Subcutaneous abdominal adipose tissue (tissue), 5 donors: ENCODE results near the gene GSPT1.

ENCODE experiments used
- H3K27ac ChIP-seq: one replicate; pipeline ENCODE4 v1.7.0; 2013; ENCODE audit warnings: low read depth, mild to moderate bottlenecking, inconsistent platforms, low read length, moderate library complexity
- H3K27me3 ChIP-seq, 5 donors: one replicate each; pipeline ENCODE4 v1.7.0; 2013; ENCODE audit warnings: low read length in 5 of 5, inconsistent platforms in 1 of 5; ENCODE audit not compliant: control insufficient read depth in 5 of 5, insufficient read depth in 4 of 5
- H3K36me3 ChIP-seq, 5 donors: one replicate each; pipeline ENCODE4 v1.7.0; 2013; ENCODE audit warnings: low read length in 5 of 5; ENCODE audit not compliant: control insufficient read depth in 5 of 5, insufficient read depth in 5 of 5
- H3K4me1 ChIP-seq, 5 donors: one replicate each; pipeline ENCODE4 v1.7.0; 2013; ENCODE audit warnings: low read length in 5 of 5, mild to moderate bottlenecking in 3 of 5, moderate library complexity in 1 of 5; ENCODE audit not compliant: control insufficient read depth in 5 of 5, insufficient read depth in 5 of 5
- H3K4me3 ChIP-seq, 5 donors: one replicate each; pipeline ENCODE4 v1.7.0; 2013; ENCODE audit warnings: low read length in 5 of 5, low read depth in 1 of 5
- H3K9ac ChIP-seq, 5 donors: one replicate each; pipeline ENCODE4 v1.7.0; 2013; ENCODE audit warnings: low read length in 5 of 5, mild to moderate bottlenecking in 4 of 5, moderate library complexity in 3 of 5
- H3K9me3 ChIP-seq, 5 donors: one replicate each; pipeline ENCODE4 v1.7.0; 2013; ENCODE audit warnings: low read length in 5 of 5; ENCODE audit not compliant: control insufficient read depth in 5 of 5
- donor health status: healthy.
- donor health status: healthy.
- donor health status: healthy.
- donor health status: healthy.
- donor health status: healthy.

Gene GSPT1

DNA sequence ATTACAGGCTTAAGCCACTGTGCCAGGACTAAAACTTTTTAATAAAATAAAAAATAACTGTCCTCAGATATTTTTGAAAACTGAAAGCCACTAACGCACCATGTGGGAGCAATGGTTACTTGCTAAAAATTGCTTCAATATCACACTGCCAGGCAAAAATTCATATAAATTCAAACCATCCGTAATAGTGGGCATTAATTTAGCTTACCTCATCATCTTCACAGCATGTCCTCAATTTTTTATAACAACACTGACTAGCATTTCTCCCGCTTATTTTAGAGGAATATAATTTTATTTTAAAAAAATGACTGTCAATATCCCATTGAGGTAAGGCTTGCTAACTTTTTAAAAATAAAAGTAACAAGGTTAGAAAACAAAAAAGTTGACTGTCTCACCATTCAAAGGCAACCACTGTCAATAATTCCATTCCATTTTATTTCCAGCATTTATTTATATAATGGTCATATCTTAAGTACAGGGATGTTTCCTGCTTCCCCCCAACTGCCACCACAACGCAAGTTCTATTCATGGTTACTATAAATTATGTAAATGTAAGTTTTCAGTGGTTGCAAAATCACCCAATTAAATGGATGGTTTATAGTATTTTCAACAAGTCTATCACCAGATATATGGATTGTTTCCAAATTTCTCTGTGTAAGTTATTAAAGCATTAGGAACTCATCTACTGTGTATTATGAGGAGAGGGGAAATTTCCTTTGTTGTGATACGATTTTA lies 25.4 kb downstream of the GSPT1 start:
- Histone ChIP-seq H3K9me3 (no peaks in the 10 kb centered on the region), H3K4me3 (no peak overlapping the region), H3K27me3 (no peaks in the 10 kb centered on the region), H3K27ac (no peak overlapping the region), H3K4me1 (no peaks in the 10 kb centered on the region), H3K36me3 (peaks cover 37 to 72% (median 51%) of the 10 kb centered on the region in 5 donors), H3K9ac (no peak overlapping the region)

GRCh38 chr16:11886881-11887280 lies 28.9 kb downstream of the GSPT1 start:
- H3K9me3 ChIP-seq = no peaks in the 10 kb centered on the region
- no peaks in the 10 kb centered on the region for H3K27me3 ChIP-seq
- H3K9ac ChIP-seq = no peak overlapping the region
- H3K36me3 ChIP-seq = peaks cover 44 to 75% (median 59%) of the 10 kb centered on the region in 5 donors
- H3K27ac ChIP-seq = no peak overlapping the region
- H3K4me1 ChIP-seq = no peaks in the 10 kb centered on the region
- H3K4me3 ChIP-seq = no peak overlapping the region

DNA sequence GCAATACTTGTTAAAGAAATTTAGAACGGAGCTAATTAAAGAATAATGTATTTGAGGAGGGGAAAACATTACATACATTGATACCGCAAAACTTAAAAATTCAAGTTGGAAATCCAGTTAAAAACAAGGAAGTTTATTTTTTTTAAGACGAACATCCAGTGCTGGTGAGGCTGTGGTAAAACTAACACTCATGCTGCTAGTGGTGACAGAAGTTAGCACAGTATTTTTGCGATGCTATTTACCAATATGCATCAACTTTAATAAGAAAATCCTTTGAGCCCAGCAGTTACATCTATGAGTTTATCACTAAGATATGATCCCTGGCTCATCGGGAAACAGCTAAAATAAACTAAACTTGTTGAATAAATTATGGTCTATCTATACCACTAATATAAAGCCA lies 31.7 kb downstream of the GSPT1 start:
- Histone ChIP-seq H3K27me3 (no peaks in the 10 kb centered on the region), H3K36me3 (peaks cover 35 to 88% (median 59%) of the 10 kb centered on the region in 5 donors)

DNA sequence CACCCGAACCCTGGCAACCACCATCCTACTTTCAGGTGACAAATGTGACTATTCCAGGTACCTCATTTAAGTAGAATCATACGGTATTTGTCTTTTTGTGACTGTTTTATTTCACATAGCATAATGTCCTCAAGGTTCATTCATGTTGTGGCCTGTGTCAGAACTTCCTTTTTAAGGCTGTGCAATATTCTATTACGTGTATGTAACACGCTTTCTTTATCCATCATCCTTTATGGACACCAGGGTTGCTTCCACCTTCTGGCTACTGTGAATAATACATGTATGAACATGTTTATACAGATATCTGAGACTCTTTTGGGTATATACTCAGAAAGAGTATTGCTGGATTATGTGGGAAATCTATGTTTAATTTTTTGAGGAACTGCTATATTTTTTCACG lies 35.7 kb downstream of the GSPT1 start:
- no peak overlapping the region for H3K9ac ChIP-seq
- no peaks in the 10 kb centered on the region for H3K9me3 ChIP-seq
- H3K27me3 ChIP-seq = no peaks in the 10 kb centered on the region
- peaks cover 30 to 82% (median 54%) of the 10 kb centered on the region in 5 donors for H3K36me3 ChIP-seq
- no peak overlapping the region for H3K4me3 ChIP-seq
- H3K4me1 ChIP-seq = no peaks in the 10 kb centered on the region
- no peak overlapping the region for H3K27ac ChIP-seq

More for the DNA sequence above, 31.7 kb downstream of the GSPT1 start:
- no peak overlapping the region for H3K4me3 ChIP-seq
- no peak overlapping the region for H3K9ac ChIP-seq
- H3K9me3 ChIP-seq = no peaks in the 10 kb centered on the region
- no peak overlapping the region for H3K27ac ChIP-seq
- no peaks in the 10 kb centered on the region for H3K4me1 ChIP-seq

DNA sequence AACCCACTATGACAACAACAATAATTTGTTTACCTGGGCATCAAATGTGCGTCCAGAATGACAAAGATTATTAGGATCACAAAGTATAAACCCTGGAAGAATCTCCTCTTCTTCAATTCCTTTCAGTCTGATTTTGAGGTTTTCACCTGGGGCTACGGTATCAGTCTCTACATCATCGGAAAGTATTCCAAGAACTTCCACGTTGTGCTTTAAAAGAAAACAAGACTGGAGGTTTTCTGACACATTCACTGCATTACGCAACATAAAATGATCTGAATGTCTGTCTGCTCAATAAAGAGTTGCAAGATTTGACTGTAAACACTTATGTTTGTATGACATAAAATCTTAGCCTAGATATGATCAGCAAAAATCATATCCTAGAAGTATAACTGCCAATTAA lies 38.4 kb downstream of the GSPT1 start:
- Histone ChIP-seq H3K9ac (no peak overlapping the region), H3K27me3 (no peaks in the 10 kb centered on the region), H3K4me1 (peaks cover 0 to 5% (median 0%) of the 10 kb centered on the region in 5 donors), H3K4me3 (no peak overlapping the region), H3K27ac (no peak overlapping the region), H3K36me3 (peaks cover 35 to 78% (median 52%) of the 10 kb centered on the region in 5 donors), H3K9me3 (no peaks in the 10 kb centered on the region)

DNA sequence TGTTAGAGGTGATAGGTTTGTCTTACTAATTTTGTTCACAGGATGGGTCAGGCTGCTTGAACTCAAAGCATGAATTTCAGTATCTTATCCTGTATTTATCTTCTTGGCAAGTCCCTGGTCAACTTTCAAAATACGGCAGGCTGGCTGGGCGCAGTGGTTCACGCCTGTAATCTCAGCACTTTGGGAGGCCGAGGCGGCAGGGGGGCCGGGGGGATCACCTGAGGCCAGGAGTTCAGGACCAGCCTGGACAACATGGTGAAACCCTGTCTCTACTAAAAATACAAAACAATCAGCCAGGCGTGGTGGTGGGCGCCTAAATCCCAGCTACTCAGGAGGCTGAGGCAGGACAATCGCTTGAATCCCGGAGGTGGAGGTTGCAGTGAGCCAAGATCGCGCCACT lies 39.5 kb downstream of the GSPT1 start:
- Histone ChIP-seq H3K27ac (no peak overlapping the region), H3K36me3 (peaks cover 33 to 75% (median 45%) of the 10 kb centered on the region in 5 donors), H3K9me3 (no peaks in the 10 kb centered on the region), H3K27me3 (no peaks in the 10 kb centered on the region), H3K4me1 (peaks cover 0 to 5% (median 0%) of the 10 kb centered on the region in 5 donors), H3K9ac (no peak overlapping the region), H3K4me3 (no peak overlapping the region)

DNA sequence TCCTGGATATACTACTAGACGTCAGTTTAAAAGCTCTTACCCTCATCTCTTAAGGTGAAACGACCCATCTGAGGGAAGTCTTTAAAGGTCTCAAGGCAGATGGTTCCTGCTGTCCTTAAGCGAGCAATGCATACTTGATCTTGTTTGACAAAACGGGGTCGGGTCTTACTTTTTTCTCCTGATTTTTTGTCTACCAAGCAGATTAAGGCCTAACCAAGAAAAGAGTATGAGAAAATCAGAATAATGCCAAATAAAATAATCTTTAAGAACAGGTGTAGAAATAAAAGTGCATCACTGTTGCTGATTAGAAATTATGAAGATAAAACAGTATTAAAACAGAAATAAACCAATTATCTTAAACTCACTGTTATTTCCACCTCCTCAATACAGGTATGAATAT lies 40.0 kb downstream of the GSPT1 start:
- Histone ChIP-seq H3K27me3 (no peaks in the 10 kb centered on the region), H3K4me1 (peaks cover 0 to 5% (median 0%) of the 10 kb centered on the region in 5 donors), H3K36me3 (peaks cover 33 to 70% (median 42%) of the 10 kb centered on the region in 5 donors), H3K27ac (no peak overlapping the region), H3K9ac (no peak overlapping the region), H3K4me3 (no peak overlapping the region), H3K9me3 (no peaks in the 10 kb centered on the region)

- H3K36me3 ChIP-seq = peaks cover 37 to 50% (median 42%) of the 10 kb centered on the region in 5 donors
- H3K27ac ChIP-seq = no peak overlapping the region
- no peak overlapping the region for H3K9ac ChIP-seq
- peaks cover 0 to 5% (median 0%) of the 10 kb centered on the region in 5 donors for H3K4me1 ChIP-seq
- H3K9me3 ChIP-seq = no peaks in the 10 kb centered on the region
- no peak overlapping the region for H3K4me3 ChIP-seq
- H3K27me3 ChIP-seq = no peaks in the 10 kb centered on the region
These were observed 44.6 kb downstream of the GSPT1 start for GRCh38 chr16:11871193-11871592.

GRCh38 chr16:11870399-11870798 lies 45.4 kb downstream of the GSPT1 start:
- H3K27me3 ChIP-seq = no peaks in the 10 kb centered on the region
- H3K36me3 ChIP-seq = peaks cover 29 to 43% (median 35%) of the 10 kb centered on the region in 5 donors
- no peak overlapping the region for H3K9ac ChIP-seq
- no peaks in the 10 kb centered on the region for H3K9me3 ChIP-seq
- H3K4me3 ChIP-seq = no peak overlapping the region
- H3K27ac ChIP-seq = no peak overlapping the region
- peaks cover 0 to 5% (median 0%) of the 10 kb centered on the region in 5 donors for H3K4me1 ChIP-seq

GRCh38 chr16:11869353-11870228 lies 46.2 kb downstream of the GSPT1 start:
- Histone ChIP-seq H3K9ac (no peak overlapping the region), H3K27me3 (no peaks in the 10 kb centered on the region), H3K27ac (no peak overlapping the region), H3K9me3 (no peaks in the 10 kb centered on the region), H3K4me3 (no peak overlapping the region), H3K36me3 (peaks cover 24 to 38% (median 30%) of the 10 kb centered on the region in 5 donors), H3K4me1 (peaks cover 0 to 5% (median 0%) of the 10 kb centered on the region in 5 donors)
